ENCODE data around the gene TOR1AIP2. TPM values are rescaled to one million over a fixed set of nuclear protein-coding genes. Genes with fewer than 3 reads are reported as not detected.

Gene TOR1AIP2
- 10 to 100 TPM; 52.0 to 64.9 (median 60.4) TPM for total RNA-seq
- polyA plus RNA-seq, result 10 to 100 TPM in 1 of 2 donors, 1 to 10 TPM in 1; 9.5 to 15.0 TPM
- total RNA-seq, result 141 reads per million, percentile 89 among the genes with 10 or more reads in this experiment

- H3K27me3 Mint-ChIP-seq, result no peaks in the 10 kb centered on the region
- CTCF ChIA-PET, result interaction anchor here (0.7 to 1.0 kb wide), 2 partner anchors 63 to 353 kb away, joined by 3 to 6 read pairs; no protein-coding TSS in a partner anchor
- H3K9me3 Mint-ChIP-seq, result peaks cover 0 to 2% (median 0%) of the 10 kb centered on the region in 11 donors
- DNase-seq (peak; percentile 66 to 87 (median 77)), ATAC-seq (peak; percentile 63)
- H3K36me3 Mint-ChIP-seq, result peaks cover 2 to 14% (median 9%) of the 10 kb centered on the region in 5 donors
- peaks cover 25 to 75% (median 64%) of the 10 kb centered on the region in 7 donors for H3K4me1 Mint-ChIP-seq
- peak within 1 kb of the TSS; percentile 86 for H3K4me3 ChIP-seq (ENCODE audit: low read length)
- H3K27me3 ChIP-seq (ENCODE audit: control insufficient read depth in 2 of 2, insufficient read depth in 2 of 2, low read length in 2 of 2), result no peaks in the 10 kb centered on the region
- POLR2A ChIA-PET, result interaction anchor here (0.7 to 7.1 kb wide), 11 partner anchors 9 to 185 kb away, joined by 3 to 85 read pairs (median 4); partner anchors contain the start of gene CEP350
- peaks cover 0 to 15% (median 11%) of the 10 kb centered on the region in 3 experiments for H3K36me3 ChIP-seq (ENCODE audit: control insufficient read depth in 2 of 3, insufficient read depth in 3 of 3, low read length in 3 of 3)
- no peaks in the 10 kb centered on the region for H3K9me3 ChIP-seq (ENCODE audit: control insufficient read depth in 2 of 3, low read length in 3 of 3)
- H3K27ac ChIP-seq (ENCODE audit: low read depth, low read length), result peak within 1 kb of the TSS; percentile 77
- H3K4me1 ChIP-seq (ENCODE audit: control insufficient read depth in 2 of 2, insufficient read depth in 2 of 2, low read length in 2 of 2), result peaks cover 20 to 33% of the 10 kb centered on the region in 2 donors
- intact Hi-C loops (cut with micrococcal nuclease), result loop anchor here (1.0 kb wide), 5 partner anchors 8 to 851 kb away; partner anchors contain the start of genes CEP350 (in 2 of the 2) and ACBD6 (in 1 of the 2)
- H3K27ac Mint-ChIP-seq, result peak within 1 kb of the TSS; percentile 84 to 98 (median 94)
- peak within 1 kb of the TSS; percentile 87 to 96 (median 95) for H3K4me3 Mint-ChIP-seq
Measured at GRCh38 chr1:179877586-179878265, at the start of gene TOR1AIP2. TOR1AIP2 (minus strand) TSS chr1:179877803; CDS start chr1:179852665, 25,138 bp downstream.

- no peaks in the 10 kb centered on the region for H3K4me1 ChIP-seq (ENCODE audit: control insufficient read depth in 2 of 2, insufficient read depth in 2 of 2, low read length in 2 of 2)
- intact Hi-C loops (cut with micrococcal nuclease), result no loop called here
- Mint-ChIP-seq H3K9me3 (peaks cover 0 to 2% (median 0%) of the 10 kb centered on the region in 11 donors), H3K4me3 (no peak overlapping the region), H3K4me1 (peaks cover 0 to under 1% (median 0%) of the 10 kb centered on the region in 7 donors), H3K36me3 (peaks cover 0 to 6% (median 0%) of the 10 kb centered on the region in 5 donors), H3K27ac (no peak overlapping the region), H3K27me3 (peaks cover 0 to 6% (median 0%) of the 10 kb centered on the region in 5 donors)
- H3K36me3 ChIP-seq (ENCODE audit: control insufficient read depth in 2 of 3, insufficient read depth in 3 of 3, low read length in 3 of 3), result no peaks in the 10 kb centered on the region
- ChIA-PET CTCF (no interaction called here), POLR2A (no interaction called here)
- H3K27ac ChIP-seq (ENCODE audit: low read depth, low read length), result no peak overlapping the region
- H3K9me3 ChIP-seq (ENCODE audit: control insufficient read depth in 2 of 3, low read length in 3 of 3), result no peaks in the 10 kb centered on the region
- DNase-seq (no peak), ATAC-seq (no peak)
- H3K27me3 ChIP-seq (ENCODE audit: control insufficient read depth in 2 of 2, insufficient read depth in 2 of 2, low read length in 2 of 2), result no peaks in the 10 kb centered on the region
- no peak overlapping the region for H3K4me3 ChIP-seq (ENCODE audit: low read length)
Measured at GRCh38 chr1:179926850-179927205, 49.2 kb upstream of the TOR1AIP2 start.

- Mint-ChIP-seq H3K4me3 (no peak overlapping the region), H3K4me1 (peaks cover 0 to 3% (median 0%) of the 10 kb centered on the region in 7 donors), H3K27ac (no peak overlapping the region), H3K27me3 (peaks cover 0 to 6% (median 0%) of the 10 kb centered on the region in 5 donors), H3K9me3 (peaks cover 0 to 2% (median 0%) of the 10 kb centered on the region in 11 donors), H3K36me3 (peaks cover 0 to 6% (median 0%) of the 10 kb centered on the region in 5 donors)
- ChIA-PET CTCF (no interaction called here), POLR2A (no interaction called here)
- no peak overlapping the region for H3K4me3 ChIP-seq (ENCODE audit: low read length)
- no peaks in the 10 kb centered on the region for H3K4me1 ChIP-seq (ENCODE audit: control insufficient read depth in 2 of 2, insufficient read depth in 2 of 2, low read length in 2 of 2)
- H3K9me3 ChIP-seq (ENCODE audit: control insufficient read depth in 2 of 3, low read length in 3 of 3), result no peaks in the 10 kb centered on the region
- DNase-seq (no peak), ATAC-seq (no peak)
- H3K27me3 ChIP-seq (ENCODE audit: control insufficient read depth in 2 of 2, insufficient read depth in 2 of 2, low read length in 2 of 2), result no peaks in the 10 kb centered on the region
- intact Hi-C loops (cut with micrococcal nuclease), result no loop called here
- H3K36me3 ChIP-seq (ENCODE audit: control insufficient read depth in 2 of 3, insufficient read depth in 3 of 3, low read length in 3 of 3), result peaks cover 0 to 5% (median 4%) of the 10 kb centered on the region in 3 experiments
- H3K27ac ChIP-seq (ENCODE audit: low read depth, low read length), result no peak overlapping the region
Measured at GRCh38 chr1:179925922-179926849, 48.6 kb upstream of the TOR1AIP2 start.

GRCh38 chr1:179925302-179925701 is 47.7 kb upstream of the TOR1AIP2 start:
- no peak for DNase-seq
- H3K36me3 ChIP-seq (ENCODE audit: control insufficient read depth in 2 of 3, insufficient read depth in 3 of 3, low read length in 3 of 3), result peaks cover 0 to 5% (median 5%) of the 10 kb centered on the region in 3 experiments
- POLR2A ChIA-PET, result interaction anchor here (0.6 kb wide), 1 partner anchor 33 kb away, joined by 3 read pairs; no protein-coding TSS in a partner anchor
- intact Hi-C loops (cut with micrococcal nuclease), result no loop called here
- H3K4me1 ChIP-seq (ENCODE audit: control insufficient read depth in 2 of 2, insufficient read depth in 2 of 2, low read length in 2 of 2), result no peaks in the 10 kb centered on the region
- Mint-ChIP-seq H3K4me1 (peaks cover 0 to 3% (median 0%) of the 10 kb centered on the region in 7 donors), H3K27ac (no peak overlapping the region), H3K9me3 (peaks cover 0 to 2% (median 0%) of the 10 kb centered on the region in 11 donors), H3K27me3 (peaks cover 0 to 4% (median 0%) of the 10 kb centered on the region in 5 donors), H3K4me3 (no peak overlapping the region), H3K36me3 (peaks cover 0 to 6% (median 0%) of the 10 kb centered on the region in 5 donors)
- CTCF ChIA-PET, result no interaction called here
- H3K27me3 ChIP-seq (ENCODE audit: control insufficient read depth in 2 of 2, insufficient read depth in 2 of 2, low read length in 2 of 2), result no peaks in the 10 kb centered on the region
- ATAC-seq, result no peak
- H3K4me3 ChIP-seq (ENCODE audit: low read length), result no peak overlapping the region
- no peaks in the 10 kb centered on the region for H3K9me3 ChIP-seq (ENCODE audit: control insufficient read depth in 2 of 3, low read length in 3 of 3)
- H3K27ac ChIP-seq (ENCODE audit: low read depth, low read length), result no peak overlapping the region

GRCh38 chr1:179924268-179924667 is 46.7 kb upstream of the TOR1AIP2 start:
- Histone ChIP-seq H3K36me3 (ENCODE audit: control insufficient read depth in 2 of 3, insufficient read depth in 3 of 3, low read length in 3 of 3) (peaks cover 4 to 8% (median 5%) of the 10 kb centered on the region in 3 experiments), H3K4me1 (ENCODE audit: control insufficient read depth in 2 of 2, insufficient read depth in 2 of 2, low read length in 2 of 2) (no peaks in the 10 kb centered on the region), H3K9me3 (ENCODE audit: control insufficient read depth in 2 of 3, low read length in 3 of 3) (no peaks in the 10 kb centered on the region), H3K27ac (ENCODE audit: low read depth, low read length) (no peak overlapping the region), H3K27me3 (ENCODE audit: control insufficient read depth in 2 of 2, insufficient read depth in 2 of 2, low read length in 2 of 2) (no peaks in the 10 kb centered on the region), H3K4me3 (ENCODE audit: low read length) (no peak overlapping the region)
- ATAC-seq (no peak), DNase-seq (no peak)
- POLR2A ChIA-PET, result interaction anchor here (1.1 kb wide), 1 partner anchor 42 kb away, joined by 3 read pairs; the partner anchor contains the start of gene TOR1AIP1
- peaks cover 0 to 2% (median 0%) of the 10 kb centered on the region in 11 donors for H3K9me3 Mint-ChIP-seq
- CTCF ChIA-PET, result no interaction called here
- H3K4me1 Mint-ChIP-seq, result peaks cover 0 to 3% (median 0%) of the 10 kb centered on the region in 7 donors
- no peak overlapping the region for H3K27ac Mint-ChIP-seq
- H3K36me3 Mint-ChIP-seq, result peaks cover 0 to 9% (median 5%) of the 10 kb centered on the region in 5 donors
- H3K27me3 Mint-ChIP-seq, result no peaks in the 10 kb centered on the region
- intact Hi-C loops (cut with micrococcal nuclease), result no loop called here
- no peak overlapping the region for H3K4me3 Mint-ChIP-seq

- CTCF ChIA-PET, result no interaction called here
- POLR2A ChIA-PET, result interaction anchor here (1.1 kb wide), 1 partner anchor 41 kb away, joined by 3 read pairs; the partner anchor contains the start of gene TOR1AIP1
- no peak overlapping the region for H3K4me3 Mint-ChIP-seq
- peaks cover 0 to 2% (median 0%) of the 10 kb centered on the region in 11 donors for H3K9me3 Mint-ChIP-seq
- H3K36me3 Mint-ChIP-seq, result peaks cover 6 to 21% (median 14%) of the 10 kb centered on the region in 5 donors
- H3K4me1 Mint-ChIP-seq, result peaks cover 0 to 7% (median 2%) of the 10 kb centered on the region in 7 donors
- Histone ChIP-seq H3K9me3 (ENCODE audit: control insufficient read depth in 2 of 3, low read length in 3 of 3) (no peaks in the 10 kb centered on the region), H3K27me3 (ENCODE audit: control insufficient read depth in 2 of 2, insufficient read depth in 2 of 2, low read length in 2 of 2) (no peaks in the 10 kb centered on the region), H3K36me3 (ENCODE audit: control insufficient read depth in 2 of 3, insufficient read depth in 3 of 3, low read length in 3 of 3) (peaks cover 6 to 21% (median 7%) of the 10 kb centered on the region in 3 experiments), H3K4me1 (ENCODE audit: control insufficient read depth in 2 of 2, insufficient read depth in 2 of 2, low read length in 2 of 2) (no peaks in the 10 kb centered on the region), H3K4me3 (ENCODE audit: low read length) (no peak overlapping the region), H3K27ac (ENCODE audit: low read depth, low read length) (no peak overlapping the region)
- intact Hi-C loops (cut with micrococcal nuclease), result no loop called here
- no peak overlapping the region for H3K27ac Mint-ChIP-seq
- no peaks in the 10 kb centered on the region for H3K27me3 Mint-ChIP-seq
- ATAC-seq (no peak), DNase-seq (no peak)
Measured at GRCh38 chr1:179923029-179923428, 45.4 kb upstream of the TOR1AIP2 start.

Measured in naive thymus-derived CD4-positive, alpha-beta T cell (primary cell).